ENCODE measurements around the gene CTNNBL1. TPM values are rescaled to one million over a fixed set of nuclear protein-coding genes. Genes with fewer than 3 reads are reported as not detected.
"Not testable (repeated sequence)": the region's sequence is repeated elsewhere in the genome, so short reads cannot be mapped to it uniquely, and the experiment has no call there.

Gene CTNNBL1
- total and polyA plus RNA-seq, 2 donors, result 46.5 to 61.9 TPM

GRCh38 chr20:37701676-37702075 lies 7.8 kb downstream of the CTNNBL1 start:
- WGBS, result 97% methylated on average over 17 of the region's 17 CpGs
- not testable (repeated sequence) for DNase-seq (ENCODE audit: low read depth in 6 of 9, low spot score in 9 of 9); H3K27me3 ChIP-seq (ENCODE audit: control insufficient read depth in 2 of 2, insufficient read depth in 1 of 2, low read length in 1 of 2); H3K4me1 ChIP-seq (ENCODE audit: control insufficient read depth in 2 of 2, insufficient read depth in 2 of 2, low read length in 2 of 2); H3K4me3 ChIP-seq (ENCODE audit: low read length in 2 of 2); H3K36me3 ChIP-seq (ENCODE audit: control insufficient read depth in 2 of 2, insufficient read depth in 2 of 2, low read length in 1 of 2); H3K9me3 ChIP-seq (ENCODE audit: control insufficient read depth in 2 of 2, insufficient read depth in 1 of 2, low read length in 1 of 2); H3K27ac ChIP-seq (ENCODE audit: low read depth in 1 of 2, low read length in 1 of 2)

- Histone ChIP-seq H3K27me3 (ENCODE audit: control insufficient read depth in 2 of 2, insufficient read depth in 1 of 2, low read length in 1 of 2) (no peaks in the 10 kb centered on the region), H3K4me1 (ENCODE audit: control insufficient read depth in 2 of 2, insufficient read depth in 2 of 2, low read length in 2 of 2) (peaks cover 0 to 3% of the 10 kb centered on the region in 2 donors), H3K36me3 (ENCODE audit: control insufficient read depth in 2 of 2, insufficient read depth in 2 of 2, low read length in 1 of 2) (no peaks in the 10 kb centered on the region), H3K9me3 (ENCODE audit: control insufficient read depth in 2 of 2, insufficient read depth in 1 of 2, low read length in 1 of 2) (no peaks in the 10 kb centered on the region), H3K27ac (ENCODE audit: low read depth in 1 of 2, low read length in 1 of 2) (no peak overlapping the region), H3K4me3 (ENCODE audit: low read length in 2 of 2) (no peak overlapping the region)
- 79% methylated on average over 1 of the region's 1 CpG for WGBS
- no peak for DNase-seq (ENCODE audit: low read depth in 6 of 9, low spot score in 9 of 9)
Measured at GRCh38 chr20:37702403-37703034, 8.7 kb downstream of the CTNNBL1 start.

- Histone ChIP-seq H3K4me1 (ENCODE audit: control insufficient read depth in 2 of 2, insufficient read depth in 2 of 2, low read length in 2 of 2) (peaks cover 0 to 3% of the 10 kb centered on the region in 2 donors), H3K27ac (ENCODE audit: low read depth in 1 of 2, low read length in 1 of 2) (no peak overlapping the region), H3K27me3 (ENCODE audit: control insufficient read depth in 2 of 2, insufficient read depth in 1 of 2, low read length in 1 of 2) (no peaks in the 10 kb centered on the region), H3K4me3 (ENCODE audit: low read length in 2 of 2) (no peak overlapping the region), H3K36me3 (ENCODE audit: control insufficient read depth in 2 of 2, insufficient read depth in 2 of 2, low read length in 1 of 2) (no peaks in the 10 kb centered on the region), H3K9me3 (ENCODE audit: control insufficient read depth in 2 of 2, insufficient read depth in 1 of 2, low read length in 1 of 2) (no peaks in the 10 kb centered on the region)
- 82% methylated on average over 6 of the region's 6 CpGs for WGBS
- peak in 1 of 9 donors; percentile 19 for DNase-seq (ENCODE audit: low read depth in 6 of 9, low spot score in 9 of 9)
Measured at GRCh38 chr20:37703035-37703845, 9.4 kb downstream of the CTNNBL1 start.

GRCh38 chr20:37704955-37705354 lies 11.1 kb downstream of the CTNNBL1 start:
- WGBS, result 98% methylated on average over 1 of the region's 1 CpG
- DNase-seq (ENCODE audit: low read depth in 6 of 9, low spot score in 9 of 9), result no peak
- Histone ChIP-seq H3K27me3 (ENCODE audit: control insufficient read depth in 2 of 2, insufficient read depth in 1 of 2, low read length in 1 of 2) (no peaks in the 10 kb centered on the region), H3K27ac (ENCODE audit: low read depth in 1 of 2, low read length in 1 of 2) (no peak overlapping the region), H3K9me3 (ENCODE audit: control insufficient read depth in 2 of 2, insufficient read depth in 1 of 2, low read length in 1 of 2) (no peaks in the 10 kb centered on the region), H3K36me3 (ENCODE audit: control insufficient read depth in 2 of 2, insufficient read depth in 2 of 2, low read length in 1 of 2) (no peaks in the 10 kb centered on the region), H3K4me1 (ENCODE audit: control insufficient read depth in 2 of 2, insufficient read depth in 2 of 2, low read length in 2 of 2) (peaks cover 0 to 3% of the 10 kb centered on the region in 2 donors), H3K4me3 (ENCODE audit: low read length in 2 of 2) (no peak overlapping the region)

GRCh38 chr20:37706298-37706697 lies 12.5 kb downstream of the CTNNBL1 start:
- no peaks in the 10 kb centered on the region for H3K27me3 ChIP-seq (ENCODE audit: control insufficient read depth in 2 of 2, insufficient read depth in 1 of 2, low read length in 1 of 2)

GRCh38 chr20:37711001-37711400 lies 17.2 kb downstream of the CTNNBL1 start:
- DNase-seq (ENCODE audit: low read depth in 6 of 9, low spot score in 9 of 9), result no peak
- peaks cover 0 to 4% of the 10 kb centered on the region in 2 donors for H3K36me3 ChIP-seq (ENCODE audit: control insufficient read depth in 2 of 2, insufficient read depth in 2 of 2, low read length in 1 of 2)
- no peaks in the 10 kb centered on the region for H3K9me3 ChIP-seq (ENCODE audit: control insufficient read depth in 2 of 2, insufficient read depth in 1 of 2, low read length in 1 of 2)
- H3K27me3 ChIP-seq (ENCODE audit: control insufficient read depth in 2 of 2, insufficient read depth in 1 of 2, low read length in 1 of 2), result no peaks in the 10 kb centered on the region
- no peak overlapping the region for H3K27ac ChIP-seq (ENCODE audit: low read depth in 1 of 2, low read length in 1 of 2)
- WGBS, result 95% methylated on average over 2 of the region's 2 CpGs
- no peak overlapping the region for H3K4me3 ChIP-seq (ENCODE audit: low read length in 2 of 2)
- no peaks in the 10 kb centered on the region for H3K4me1 ChIP-seq (ENCODE audit: control insufficient read depth in 2 of 2, insufficient read depth in 2 of 2, low read length in 2 of 2)

More at GRCh38 chr20:37706298-37706697, 12.5 kb downstream of the CTNNBL1 start:
- DNase-seq (ENCODE audit: low read depth in 6 of 9, low spot score in 9 of 9), result no peak
- H3K4me1 ChIP-seq (ENCODE audit: control insufficient read depth in 2 of 2, insufficient read depth in 2 of 2, low read length in 2 of 2), result peaks cover 0 to 3% of the 10 kb centered on the region in 2 donors
- no peak overlapping the region for H3K4me3 ChIP-seq (ENCODE audit: low read length in 2 of 2)
- no peaks in the 10 kb centered on the region for H3K36me3 ChIP-seq (ENCODE audit: control insufficient read depth in 2 of 2, insufficient read depth in 2 of 2, low read length in 1 of 2)
- no peaks in the 10 kb centered on the region for H3K9me3 ChIP-seq (ENCODE audit: control insufficient read depth in 2 of 2, insufficient read depth in 1 of 2, low read length in 1 of 2)
- WGBS, result 96% methylated on average over 3 of the region's 3 CpGs
- H3K27ac ChIP-seq (ENCODE audit: low read depth in 1 of 2, low read length in 1 of 2), result no peak overlapping the region

GRCh38 chr20:37711994-37712964 lies 18.4 kb downstream of the CTNNBL1 start:
- Histone ChIP-seq H3K4me1 (ENCODE audit: control insufficient read depth in 2 of 2, insufficient read depth in 2 of 2, low read length in 2 of 2) (no peaks in the 10 kb centered on the region), H3K4me3 (ENCODE audit: low read length in 2 of 2) (no peak overlapping the region), H3K27me3 (ENCODE audit: control insufficient read depth in 2 of 2, insufficient read depth in 1 of 2, low read length in 1 of 2) (no peaks in the 10 kb centered on the region), H3K36me3 (ENCODE audit: control insufficient read depth in 2 of 2, insufficient read depth in 2 of 2, low read length in 1 of 2) (peaks cover 0 to 4% of the 10 kb centered on the region in 2 donors), H3K27ac (ENCODE audit: low read depth in 1 of 2, low read length in 1 of 2) (no peak overlapping the region), H3K9me3 (ENCODE audit: control insufficient read depth in 2 of 2, insufficient read depth in 1 of 2, low read length in 1 of 2) (no peaks in the 10 kb centered on the region)
- DNase-seq (ENCODE audit: low read depth in 6 of 9, low spot score in 9 of 9), result no peak
- 96% methylated on average over 9 of the region's 9 CpGs for WGBS

GRCh38 chr20:37713396-37713795 lies 19.6 kb downstream of the CTNNBL1 start:
- no peak overlapping the region for H3K4me3 ChIP-seq (ENCODE audit: low read length in 2 of 2)
- H3K27ac ChIP-seq (ENCODE audit: low read depth in 1 of 2, low read length in 1 of 2), result no peak overlapping the region
- H3K36me3 ChIP-seq (ENCODE audit: control insufficient read depth in 2 of 2, insufficient read depth in 2 of 2, low read length in 1 of 2), result peaks cover 0 to 4% of the 10 kb centered on the region in 2 donors
- H3K9me3 ChIP-seq (ENCODE audit: control insufficient read depth in 2 of 2, insufficient read depth in 1 of 2, low read length in 1 of 2), result no peaks in the 10 kb centered on the region
- no peaks in the 10 kb centered on the region for H3K27me3 ChIP-seq (ENCODE audit: control insufficient read depth in 2 of 2, insufficient read depth in 1 of 2, low read length in 1 of 2)
- WGBS, result 98% methylated on average over 4 of the region's 4 CpGs
- DNase-seq (ENCODE audit: low read depth in 6 of 9, low spot score in 9 of 9), result no peak
- H3K4me1 ChIP-seq (ENCODE audit: control insufficient read depth in 2 of 2, insufficient read depth in 2 of 2, low read length in 2 of 2), result no peaks in the 10 kb centered on the region
